Left lung (tissue), 10 donors: Measurements from ENCODE around the gene NEDD1. TPM values are rescaled to one million over a fixed set of nuclear protein-coding genes. Genes with fewer than 3 reads are reported as not detected.

Source experiments
- ATAC-seq: fragments of 200-7000 bp; cut with Tn5 transposase; one replicate; pipeline ENCODE4 v1.9.1; 2020; ENCODE audit warnings: moderate library complexity
- DNase-seq, 4 donors: peaks; one replicate each; pipeline ENCODE4 v3.0.0-alpha.2; 2013 to 2020
- H3K27ac ChIP-seq, 2 donors: fragments of 200-600 bp; sonication (generic) in 1 of 2; one replicate each; pipeline versions ENCODE4 v1.5.0 to v1.8.0; 2020 to 2021
- H3K27me3 ChIP-seq, 2 donors: fragments of 200-600 bp; sonication (generic) in 1 of 2; one replicate each; pipeline versions ENCODE4 v1.5.0 to v1.8.0; 2020 to 2021
- H3K36me3 ChIP-seq, 2 donors: fragments of 200-600 bp; sonication (generic) in 1 of 2; one replicate each; pipeline versions ENCODE4 v1.5.0 to v1.8.0; 2020 to 2021
- H3K4me1 ChIP-seq, 2 donors: fragments of 200-600 bp; one replicate each; pipeline ENCODE4 v1.8.0; 2021
- H3K4me3 ChIP-seq, 2 donors: fragments of 200-600 bp; sonication (generic) in 1 of 2; one replicate each; pipeline versions ENCODE4 v1.5.0 to v1.8.0; 2020 to 2021; ENCODE audit warnings: mild to moderate bottlenecking in 1 of 2
- H3K9me3 ChIP-seq, 2 donors: fragments of 200-600 bp; sonication (generic) in 1 of 2; one replicate each; pipeline versions ENCODE4 v1.5.0 to v1.8.0; 2020 to 2021
- intact Hi-C, 2 donors: fragments of 100-400 bp; cut with DNase I; formaldehyde crosslinking; loops; one replicate each; pipeline versions ENCODE4 v1.11.2 to v1.14.2; 2022
- polyA plus RNA-seq, 6 donors: library from polyadenylated mRNA; unstranded; fragments of 120-200 nt; gene quantifications; one replicate each; pipeline ENCODE4 v1.2.1, GENCODE V29; 2013; ENCODE audit not compliant: insufficient read length in 6 of 6
- total RNA-seq, 2 donors: library from RNA; stranded (reverse); fragmentation: NEBNext Ultra II Directional; extraction: Animal tissue kit (Norgen Biotek cat#: 25700); gene quantifications; one replicate each; pipeline ENCODE4 v1.2.1, GENCODE V29; 2021
- TF ChIP-seq, protein P1 (sequence below), 2 donors: fragments of 200-600 bp; sonication (generic) in 1 of 2; IDR thresholded peaks; one replicate each; pipeline versions ENCODE4 v1.5.0 to v1.8.0; 2021; ENCODE audit warnings: antibody characterized with exemption in 2 of 2
- donor health status: DM: no; HTN: yes; CAD: no.
- donor health status: DM: no; HTN: no; CAD: no.

The NEDD1 gene
- total and polyA plus RNA-seq, 8 donors = 16.0 to 33.1 (median 27.4) TPM

DNA sequence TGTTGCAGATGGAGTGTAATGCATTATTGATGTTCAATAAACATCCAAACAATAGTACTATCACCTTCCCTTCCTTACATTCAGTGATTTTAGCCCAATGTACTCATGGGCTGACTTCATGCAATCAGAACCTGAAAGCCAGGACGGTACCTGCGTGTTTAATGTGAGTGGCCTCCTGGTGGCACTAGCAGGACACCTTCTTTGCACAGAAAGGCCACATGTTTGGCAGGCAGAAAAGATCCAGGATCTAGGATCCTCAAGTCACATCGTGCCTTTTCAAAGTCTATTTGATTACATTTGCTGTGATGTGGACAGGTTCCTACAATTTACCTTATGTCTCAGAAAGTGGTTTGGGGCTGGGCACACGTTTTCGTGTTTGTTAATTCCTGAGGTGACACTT, 82.9 kb downstream of the NEDD1 start:
- no peak for DNase-seq
- peaks cover 0 to 9% of the 10 kb centered on the region in 2 donors for H3K4me1 ChIP-seq
- no peaks in the 10 kb centered on the region for H3K36me3 ChIP-seq
- H3K27ac ChIP-seq = no peak overlapping the region
- TF ChIP-seq, protein P1, sequence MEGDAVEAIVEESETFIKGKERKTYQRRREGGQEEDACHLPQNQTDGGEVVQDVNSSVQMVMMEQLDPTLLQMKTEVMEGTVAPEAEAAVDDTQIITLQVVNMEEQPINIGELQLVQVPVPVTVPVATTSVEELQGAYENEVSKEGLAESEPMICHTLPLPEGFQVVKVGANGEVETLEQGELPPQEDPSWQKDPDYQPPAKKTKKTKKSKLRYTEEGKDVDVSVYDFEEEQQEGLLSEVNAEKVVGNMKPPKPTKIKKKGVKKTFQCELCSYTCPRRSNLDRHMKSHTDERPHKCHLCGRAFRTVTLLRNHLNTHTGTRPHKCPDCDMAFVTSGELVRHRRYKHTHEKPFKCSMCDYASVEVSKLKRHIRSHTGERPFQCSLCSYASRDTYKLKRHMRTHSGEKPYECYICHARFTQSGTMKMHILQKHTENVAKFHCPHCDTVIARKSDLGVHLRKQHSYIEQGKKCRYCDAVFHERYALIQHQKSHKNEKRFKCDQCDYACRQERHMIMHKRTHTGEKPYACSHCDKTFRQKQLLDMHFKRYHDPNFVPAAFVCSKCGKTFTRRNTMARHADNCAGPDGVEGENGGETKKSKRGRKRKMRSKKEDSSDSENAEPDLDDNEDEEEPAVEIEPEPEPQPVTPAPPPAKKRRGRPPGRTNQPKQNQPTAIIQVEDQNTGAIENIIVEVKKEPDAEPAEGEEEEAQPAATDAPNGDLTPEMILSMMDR (IDR thresholded peaks at IDR 0.05) = no peak
- peaks cover 12 to 27% of the 10 kb centered on the region in 2 donors for H3K27me3 ChIP-seq
- H3K4me3 ChIP-seq = no peak overlapping the region
- H3K9me3 ChIP-seq = no peaks in the 10 kb centered on the region
- ATAC-seq = no peak
- intact Hi-C loops = loop anchor here in 1 of 2 donors (10.0 kb wide), 2 partner anchors 315 to 405 kb away; no protein-coding TSS in a partner anchor

- no peak for ATAC-seq
- H3K4me1 ChIP-seq = no peaks in the 10 kb centered on the region
- intact Hi-C loops = loop anchor here in 1 of 2 donors (10.0 kb wide), 1 partner anchor 310 kb away; no protein-coding TSS in a partner anchor
These were observed 87.8 kb downstream of the NEDD1 start for GRCh38 chr12:96994900-96995299.

DNA sequence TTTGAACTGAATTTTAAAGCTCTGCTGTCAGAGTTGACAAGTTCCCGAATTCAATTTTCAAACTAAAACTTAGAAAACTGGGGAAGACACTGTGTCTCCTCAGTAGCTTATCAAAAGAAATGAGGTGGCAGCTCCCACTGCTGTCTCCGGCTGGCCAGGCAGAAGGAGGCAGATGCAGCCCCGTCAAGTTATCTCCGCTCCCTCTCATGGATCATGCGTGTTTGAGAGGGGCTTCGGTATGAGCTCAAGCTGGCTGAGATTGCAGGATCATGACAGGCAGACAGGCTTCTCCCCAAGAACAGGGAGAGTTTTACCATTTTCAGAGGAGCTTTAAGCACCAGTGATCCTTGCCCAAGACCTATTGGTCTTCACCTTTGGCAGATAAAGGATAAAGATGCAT, 88.8 kb downstream of the NEDD1 start:
- Histone ChIP-seq H3K27me3 (no peaks in the 10 kb centered on the region), H3K27ac (no peak overlapping the region), H3K4me3 (no peak overlapping the region), H3K36me3 (no peaks in the 10 kb centered on the region), H3K4me1 (no peaks in the 10 kb centered on the region), H3K9me3 (no peaks in the 10 kb centered on the region)
- ATAC-seq (no peak), DNase-seq (no peak)
- TF ChIP-seq, protein P1 (IDR thresholded peaks at IDR 0.05) = no peak
- intact Hi-C loops = loop anchor here in 1 of 2 donors (10.0 kb wide), 1 partner anchor 309 kb away; no protein-coding TSS in a partner anchor

More at GRCh38 chr12:96994900-96995299, 87.8 kb downstream of the NEDD1 start:
- DNase-seq = no peak
- TF ChIP-seq, protein P1 (IDR thresholded peaks at IDR 0.05) = no peak
- Histone ChIP-seq H3K36me3 (no peaks in the 10 kb centered on the region), H3K9me3 (no peaks in the 10 kb centered on the region), H3K4me3 (no peak overlapping the region), H3K27me3 (no peaks in the 10 kb centered on the region), H3K27ac (no peak overlapping the region)

GRCh38 chr12:96997797-96998484, 90.9 kb downstream of the NEDD1 start:
- Histone ChIP-seq H3K36me3 (no peaks in the 10 kb centered on the region), H3K27me3 (no peaks in the 10 kb centered on the region), H3K4me1 (no peaks in the 10 kb centered on the region), H3K27ac (no peak overlapping the region), H3K4me3 (no peak overlapping the region), H3K9me3 (no peaks in the 10 kb centered on the region)
- TF ChIP-seq, protein P1 (IDR thresholded peaks at IDR 0.05) = no peak
- no peak for DNase-seq
- intact Hi-C loops = loop anchor here in 1 of 2 donors (10.0 kb wide), 1 partner anchor 307 kb away; no protein-coding TSS in a partner anchor
- ATAC-seq = no peak

GRCh38 chr12:97003276-97003675, 96.2 kb downstream of the NEDD1 start:
- DNase-seq (no peak), ATAC-seq (no peak)
- H3K27ac ChIP-seq = no peak overlapping the region
- TF ChIP-seq, protein P1 (IDR thresholded peaks at IDR 0.05) = no peak
- no peak overlapping the region for H3K4me3 ChIP-seq
- intact Hi-C loops = no loop called here
- no peaks in the 10 kb centered on the region for H3K36me3 ChIP-seq
- H3K9me3 ChIP-seq = no peaks in the 10 kb centered on the region
- H3K4me1 ChIP-seq = no peaks in the 10 kb centered on the region
- no peaks in the 10 kb centered on the region for H3K27me3 ChIP-seq
